Glutamatergic neuron (in vitro differentiated cells): ENCODE measurements around the gene TTC9C. TPM values are rescaled to one million over a fixed set of nuclear protein-coding genes. Genes with fewer than 3 reads are reported as not detected.

Experiments used
- DNase-seq: peaks from one replicate; pipeline ENCODE4 v3.0.0; 2022
- H3K27ac Mint-ChIP-seq: one replicate; pipeline ENCODE4 v1.8.0; 2020; ENCODE audit warnings: mild to moderate bottlenecking, mixed read lengths, inconsistent platforms; ENCODE audit not compliant: unreplicated experiment
- H3K27me3 Mint-ChIP-seq: one replicate; pipeline ENCODE4 v1.8.0; 2020; ENCODE audit warnings: mild to moderate bottlenecking, moderate library complexity, mixed read lengths, inconsistent platforms; ENCODE audit not compliant: unreplicated experiment
- H3K36me3 Mint-ChIP-seq: one replicate; pipeline ENCODE4 v1.8.0; 2020; ENCODE audit warnings: mild to moderate bottlenecking, mixed read lengths, inconsistent platforms; ENCODE audit not compliant: unreplicated experiment
- H3K4me1 Mint-ChIP-seq: one replicate; pipeline ENCODE4 v1.8.0; 2020; ENCODE audit warnings: mild to moderate bottlenecking, low read depth, mixed read lengths, inconsistent platforms; ENCODE audit not compliant: unreplicated experiment
- H3K4me3 Mint-ChIP-seq: one replicate; pipeline ENCODE4 v1.8.0; 2020; ENCODE audit warnings: mild to moderate bottlenecking, mixed read lengths, inconsistent platforms; ENCODE audit not compliant: unreplicated experiment
- H3K9me3 Mint-ChIP-seq: one replicate; pipeline ENCODE4 v1.8.0; 2020; ENCODE audit warnings: mild to moderate bottlenecking, moderate library complexity, mixed read lengths, inconsistent platforms; ENCODE audit not compliant: unreplicated experiment
- long read RNA-seq: library from polyadenylated mRNA; unstranded; transcript quantifications from one replicate; pipeline ENCODE4 v2.0.0, GENCODE V29; 2020; ENCODE audit not compliant: unreplicated experiment
- total RNA-seq: library from RNA; stranded (reverse); fragmentation: NEBNext Ultra II Directional; extraction: Animal tissue kit (Norgen Biotek cat#: 25700); gene quantifications from one replicate; pipeline ENCODE4 v1.2.1, GENCODE V29; 2021; ENCODE audit not compliant: unreplicated experiment
- TF ChIP-seq, protein P1 (sequence below): fragments of 200-600 bp; sonication (generic); IDR thresholded peaks from one replicate; pipeline ENCODE4 v1.5.0; 2021; ENCODE audit not compliant: partially characterized antibody, unreplicated experiment

Gene TTC9C, protein sequence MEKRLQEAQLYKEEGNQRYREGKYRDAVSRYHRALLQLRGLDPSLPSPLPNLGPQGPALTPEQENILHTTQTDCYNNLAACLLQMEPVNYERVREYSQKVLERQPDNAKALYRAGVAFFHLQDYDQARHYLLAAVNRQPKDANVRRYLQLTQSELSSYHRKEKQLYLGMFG
- total RNA-seq, result 34.1 TPM
- long read RNA-seq, transcript TTC9C-202 (3 exons, 1,080 nt), result major isoform, 11 of 15 reads
- long read RNA-seq, partial matches to known transcripts, result 1 of 15 reads
- long read RNA-seq, other reads (novel, unspliced or antisense), result 3 of 15 reads

DNA sequence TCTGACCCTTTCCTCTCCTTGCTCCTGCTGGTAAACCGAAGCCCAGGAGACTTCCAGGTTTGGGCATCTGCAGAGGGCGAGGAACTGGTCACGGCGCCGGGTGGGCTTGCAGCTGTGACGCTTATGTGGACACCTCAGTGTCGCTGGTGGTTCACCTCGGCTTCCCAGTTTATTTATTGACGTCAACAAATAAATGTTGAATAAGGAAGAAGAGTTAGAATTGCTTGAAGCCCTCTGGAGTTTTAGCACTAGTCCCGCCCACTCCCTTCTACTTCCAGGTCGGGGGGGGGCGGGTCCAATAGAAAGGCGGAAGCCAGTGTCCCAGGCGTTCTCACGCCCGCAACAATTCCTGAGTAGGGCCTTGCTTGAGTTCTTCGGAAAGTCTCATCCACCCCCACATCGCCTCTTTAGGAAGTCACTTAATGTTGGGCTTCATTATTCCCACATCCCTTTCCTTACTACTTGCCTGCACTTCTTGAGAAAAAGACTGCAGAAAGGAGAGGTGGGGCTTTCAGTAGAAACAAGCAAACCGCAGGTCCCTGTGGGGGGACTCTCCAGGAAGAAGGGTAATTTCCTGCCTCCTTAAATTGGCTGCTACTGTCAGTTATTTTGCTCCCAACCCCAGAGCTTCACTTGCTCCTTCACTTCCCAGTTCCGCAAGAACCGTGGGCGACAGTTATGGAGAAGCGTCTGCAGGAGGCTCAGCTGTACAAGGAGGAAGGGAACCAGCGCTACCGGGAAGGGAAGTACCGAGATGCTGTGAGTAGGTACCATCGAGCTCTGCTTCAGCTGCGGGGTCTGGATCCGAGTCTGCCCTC lies at the start of gene TTC9C:
TTC9C (plus strand) TSS at position 316 of the 818 bp plus-strand sequence; CDS start at position 679, 363 bp downstream.
- DNase-seq, result peak; percentile 85
- H3K4me3 Mint-ChIP-seq, result peak within 1 kb of the TSS; percentile 99
- peaks cover 19% of the 10 kb centered on the region for H3K4me1 Mint-ChIP-seq
- no peaks in the 10 kb centered on the region for H3K36me3 Mint-ChIP-seq
- peak within 1 kb of the TSS; percentile 96 for H3K27ac Mint-ChIP-seq
- peaks cover 13% of the 10 kb centered on the region for H3K9me3 Mint-ChIP-seq
- peaks cover 12% of the 10 kb centered on the region for H3K27me3 Mint-ChIP-seq
- TF ChIP-seq, protein P1, sequence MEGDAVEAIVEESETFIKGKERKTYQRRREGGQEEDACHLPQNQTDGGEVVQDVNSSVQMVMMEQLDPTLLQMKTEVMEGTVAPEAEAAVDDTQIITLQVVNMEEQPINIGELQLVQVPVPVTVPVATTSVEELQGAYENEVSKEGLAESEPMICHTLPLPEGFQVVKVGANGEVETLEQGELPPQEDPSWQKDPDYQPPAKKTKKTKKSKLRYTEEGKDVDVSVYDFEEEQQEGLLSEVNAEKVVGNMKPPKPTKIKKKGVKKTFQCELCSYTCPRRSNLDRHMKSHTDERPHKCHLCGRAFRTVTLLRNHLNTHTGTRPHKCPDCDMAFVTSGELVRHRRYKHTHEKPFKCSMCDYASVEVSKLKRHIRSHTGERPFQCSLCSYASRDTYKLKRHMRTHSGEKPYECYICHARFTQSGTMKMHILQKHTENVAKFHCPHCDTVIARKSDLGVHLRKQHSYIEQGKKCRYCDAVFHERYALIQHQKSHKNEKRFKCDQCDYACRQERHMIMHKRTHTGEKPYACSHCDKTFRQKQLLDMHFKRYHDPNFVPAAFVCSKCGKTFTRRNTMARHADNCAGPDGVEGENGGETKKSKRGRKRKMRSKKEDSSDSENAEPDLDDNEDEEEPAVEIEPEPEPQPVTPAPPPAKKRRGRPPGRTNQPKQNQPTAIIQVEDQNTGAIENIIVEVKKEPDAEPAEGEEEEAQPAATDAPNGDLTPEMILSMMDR, result no peak

DNA sequence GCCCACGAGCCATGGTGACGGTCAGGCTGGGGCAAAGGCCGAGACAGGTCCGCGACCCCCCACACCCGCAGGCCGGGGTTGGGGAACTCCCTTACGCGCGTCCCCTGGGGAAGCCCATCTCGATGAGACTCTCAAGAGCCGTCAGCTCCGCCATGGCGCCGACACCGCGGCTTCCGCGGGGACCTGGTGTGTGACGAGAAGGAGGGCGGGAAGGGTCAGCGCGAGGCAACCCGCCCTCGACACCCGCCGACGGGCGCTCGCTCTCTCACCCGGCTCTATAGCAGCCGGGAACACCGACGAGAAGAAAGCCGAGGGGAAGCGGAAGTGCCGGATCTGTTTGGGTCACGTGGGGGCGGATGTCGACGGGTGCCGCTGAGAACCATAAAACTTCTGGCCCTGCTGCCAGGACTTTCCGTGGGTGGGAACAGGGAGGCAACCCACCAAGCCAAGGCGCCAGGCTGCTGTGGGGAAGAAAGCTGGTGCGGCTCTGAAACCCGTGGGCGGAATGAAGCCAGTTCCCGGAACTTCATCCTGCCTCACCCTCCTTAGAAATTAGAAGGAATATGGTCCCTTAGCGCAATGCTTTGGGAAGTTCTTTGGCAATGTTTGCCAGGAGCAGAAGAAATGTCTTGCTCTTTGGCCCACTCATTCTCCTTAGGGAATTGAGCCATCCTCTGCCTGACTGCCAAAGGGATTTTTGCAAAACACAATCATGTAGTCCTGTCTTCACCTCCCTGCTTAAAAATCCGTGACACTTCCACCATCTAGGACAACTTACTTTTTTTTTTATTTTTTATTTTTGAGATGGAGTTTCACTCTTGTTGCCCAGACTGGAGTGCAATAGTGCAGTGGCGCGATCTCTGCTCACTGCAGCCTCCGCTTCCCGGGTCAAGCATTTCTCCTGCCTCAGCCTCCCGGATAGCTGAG lies 49.3 kb upstream of the TTC9C start, which contains the start of gene UBXN1:
UBXN1 (minus strand) TSS at position 304 of the 927 bp plus-strand sequence; CDS start at position 154, 150 bp downstream.
- peak; percentile 85 for DNase-seq
- peaks cover 6% of the 10 kb centered on the region for H3K36me3 Mint-ChIP-seq
- H3K4me1 Mint-ChIP-seq, result peaks cover 20% of the 10 kb centered on the region
- peaks cover 2% of the 10 kb centered on the region for H3K27me3 Mint-ChIP-seq
- peaks cover 6% of the 10 kb centered on the region for H3K9me3 Mint-ChIP-seq
- H3K27ac Mint-ChIP-seq, result peak within 1 kb of the TSS; percentile 93
- H3K4me3 Mint-ChIP-seq, result peak within 1 kb of the TSS; percentile 93
- TF ChIP-seq, protein P1, result no peak

DNA sequence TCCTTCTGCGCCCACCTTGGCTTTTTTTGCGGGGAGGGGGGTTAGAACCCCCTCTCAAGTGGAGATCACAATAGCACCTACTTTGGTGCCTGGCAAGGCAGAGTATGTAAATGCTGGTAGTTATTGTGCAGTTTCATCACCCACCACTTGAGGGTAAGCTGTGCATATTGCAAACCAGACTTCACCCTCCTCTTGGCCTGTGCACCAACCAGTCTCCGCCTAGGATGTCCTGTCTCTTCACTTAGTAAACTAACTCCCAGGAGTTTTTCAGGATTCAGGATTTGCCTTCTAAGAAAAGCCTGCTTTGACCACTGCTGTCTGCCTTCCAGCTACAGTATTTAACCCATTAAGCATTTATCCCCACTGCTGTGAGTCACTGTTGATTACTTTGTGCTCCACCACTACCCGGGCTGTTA lies 47.5 kb upstream of the TTC9C start:
- TF ChIP-seq, protein P1, result peak; percentile 65
- no peak for DNase-seq
- peak overlapping the region; percentile 76 for H3K4me3 Mint-ChIP-seq
- peaks cover 20% of the 10 kb centered on the region for H3K4me1 Mint-ChIP-seq
- H3K36me3 Mint-ChIP-seq, result peaks cover 6% of the 10 kb centered on the region
- H3K9me3 Mint-ChIP-seq, result peaks cover 5% of the 10 kb centered on the region
- H3K27me3 Mint-ChIP-seq, result peaks cover 2% of the 10 kb centered on the region
- H3K27ac Mint-ChIP-seq, result peak overlapping the region; percentile 59

DNA sequence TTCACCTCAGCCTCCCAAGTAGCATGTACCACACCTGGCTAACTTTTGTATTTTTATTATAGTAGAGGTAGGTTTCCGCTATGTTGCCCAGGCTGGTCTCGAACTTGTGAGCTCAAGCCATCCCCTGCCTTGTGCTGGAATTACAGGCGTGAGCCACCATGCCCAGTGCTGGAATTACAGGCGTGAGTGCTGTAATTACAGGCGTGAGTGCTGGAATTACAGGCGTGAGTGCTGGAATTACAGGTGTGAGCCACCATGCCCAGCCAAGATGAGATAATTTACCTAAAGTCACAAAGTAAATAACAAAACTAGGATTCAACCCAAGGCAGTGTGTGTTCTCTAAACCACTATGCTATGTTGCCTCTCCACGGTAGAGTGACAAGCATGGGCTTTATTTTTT lies 45.8 kb upstream of the TTC9C start:
- TF ChIP-seq, protein P1, result no peak
- Mint-ChIP-seq H3K4me1 (peaks cover 17% of the 10 kb centered on the region), H3K36me3 (peaks cover 6% of the 10 kb centered on the region), H3K4me3 (no peak overlapping the region), H3K27me3 (no peaks in the 10 kb centered on the region), H3K9me3 (peaks cover 8% of the 10 kb centered on the region), H3K27ac (no peak overlapping the region)
- DNase-seq, result no peak
